H1 (cell line): ENCODE measurements around the gene ZNF451. TPM values are rescaled to one million over a fixed set of nuclear protein-coding genes. Genes with fewer than 3 reads are reported as not detected.
A peak's percentile ranks its signal among the peaks of the same experiment; 100 is the strongest.

Source experiments
- CTCF ChIA-PET: fragments of 300-600 bp; sonication (Branson Sonifier 250); formaldehyde crosslinking; loops from one replicate; lab custom pipeline; 2021; ENCODE audit not compliant: partially characterized antibody; lab: Charles Lee
- POLR2A ChIA-PET: fragments of 300-600 bp; sonication (Branson Sonifier 250); formaldehyde crosslinking; loops from one replicate; lab custom pipeline; 2021; ENCODE audit warnings: inconsistent platforms; ENCODE audit not compliant: partially characterized antibody; lab: Charles Lee
- DNase-seq, 2 experiments: peaks; one replicate each; pipeline versions ENCODE4 v3.0.0 to v3.0.0-alpha.2; 2010 to 2022; ENCODE audit warnings: low spot score in 2 of 2, low read depth in 1 of 2, mixed read lengths in 1 of 2
- FAIRE-seq: peaks from 2 replicates; lab custom pipeline; 2011; peaks lifted over from hg19 to GRCh38; lab: Jason Lieb, UNC
- H2AFZ ChIP-seq: 2 replicates; pipeline ENCODE4 v1.8.1; 2012; ENCODE audit warnings: low read length, inconsistent platforms
- H2AK5ac ChIP-seq: 2 replicates; pipeline ENCODE4 v1.6.1; 2013; ENCODE audit warnings: low read depth, low read length
- H2BK120ac ChIP-seq: replicated peaks from 2 replicates; pipeline ENCODE3; 2013; ENCODE audit warnings: low read depth, low read length, inconsistent platforms
- H2BK12ac ChIP-seq: 2 replicates; pipeline ENCODE4 v1.6.1; 2013; ENCODE audit warnings: low read depth, low read length
- H2BK15ac ChIP-seq: 2 replicates; pipeline ENCODE4 v1.6.1; 2013; ENCODE audit warnings: low read length
- H2BK20ac ChIP-seq: 2 replicates; pipeline ENCODE4 v1.6.1; 2013; ENCODE audit warnings: low read length
- H2BK5ac ChIP-seq: 2 replicates; pipeline ENCODE4 v1.6.1; 2013; ENCODE audit warnings: low read depth, low read length
- H3K14ac ChIP-seq: 2 replicates; pipeline ENCODE4 v1.6.1; 2013; ENCODE audit warnings: inconsistent platforms; ENCODE audit not compliant: insufficient read length
- H3K18ac ChIP-seq: 2 replicates; pipeline ENCODE4 v1.6.1; 2013; ENCODE audit warnings: low read length; ENCODE audit errors: extremely low read depth
- H3K23ac ChIP-seq: 2 replicates; pipeline ENCODE4 v1.6.1; 2013; ENCODE audit warnings: inconsistent platforms; ENCODE audit not compliant: insufficient read length
- H3K23me2 ChIP-seq: 2 replicates; pipeline ENCODE4 v1.6.1; 2013; ENCODE audit warnings: low read depth, low read length
- H3K27ac ChIP-seq: 2 replicates; pipeline ENCODE4 v1.6.1; 2011; ENCODE audit warnings: low read depth, low read length, inconsistent platforms
- H3K27me3 ChIP-seq, 4 experiments: replicated peaks in 1 of 4; 1 replicate in 1 of 4; 2 replicates in 3 of 4; pipeline versions ENCODE4 v1.6.1 to v1.8.1; 2011 to 2013; ENCODE audit warnings: low read length in 3 of 4, mild to moderate bottlenecking in 3 of 4, inconsistent platforms in 2 of 4, mixed read lengths in 2 of 4, moderate library complexity in 1 of 4; ENCODE audit not compliant: control insufficient read depth in 3 of 4, insufficient read depth in 3 of 4; ENCODE audit errors: extremely low read depth in 1 of 4
- H3K36me3 ChIP-seq, 4 experiments: 2 replicates each; pipeline versions ENCODE4 v1.6.1 to v1.8.1; 2011 to 2013; ENCODE audit warnings: mild to moderate bottlenecking in 4 of 4, low read length in 3 of 4, moderate library complexity in 2 of 4, control low read depth in 1 of 4, inconsistent platforms in 1 of 4; ENCODE audit not compliant: insufficient read depth in 4 of 4, control insufficient read depth in 2 of 4
- H3K4ac ChIP-seq: replicated peaks from 2 replicates; pipeline ENCODE3; 2013; ENCODE audit warnings: low read length, low read depth, mixed read lengths, inconsistent platforms; ENCODE audit not compliant: insufficient read length
- H3K4me1 ChIP-seq, 4 experiments: replicated peaks in 1 of 4; 1 replicate in 1 of 4; 2 replicates in 3 of 4; pipeline versions ENCODE4 v1.6.1 to v1.8.1; 2011 to 2013; ENCODE audit warnings: low read length in 3 of 4, inconsistent platforms in 2 of 4, mixed read lengths in 1 of 4; ENCODE audit not compliant: insufficient read depth in 4 of 4, control insufficient read depth in 3 of 4
- H3K4me2 ChIP-seq, 2 experiments: 2 replicates each; pipeline versions ENCODE4 v1.6.1 to v1.8.1; 2011 to 2013; ENCODE audit warnings: low read depth in 2 of 2, low read length in 2 of 2, control low read depth in 1 of 2, inconsistent platforms in 1 of 2, mild to moderate bottlenecking in 1 of 2; ENCODE audit not compliant: insufficient read depth in 1 of 2
- H3K4me3 ChIP-seq, 4 experiments: fragments of 200-600, 300-600 bp in 1 of 4; sonication (generic), shearing (Covaris generic), sonication (Bioruptor Twin) in 1 of 4; 2 replicates each; pipeline versions ENCODE4 v1.5.1 to v1.8.1; 2011 to 2016; ENCODE audit warnings: low read length in 4 of 4, low read depth in 3 of 4, control low read depth in 2 of 4, inconsistent platforms in 2 of 4, mild to moderate bottlenecking in 2 of 4, mixed read lengths in 1 of 4, moderate library complexity in 1 of 4; ENCODE audit not compliant: insufficient read depth in 2 of 4; ENCODE audit errors: extremely low read depth in 1 of 4
- H3K56ac ChIP-seq: replicated peaks from 2 replicates; pipeline ENCODE3; 2013; ENCODE audit warnings: low read depth, mild to moderate bottlenecking, mixed read lengths, low read length, inconsistent platforms; ENCODE audit not compliant: insufficient read length
- H3K79me1 ChIP-seq: 2 replicates; pipeline ENCODE4 v1.6.1; 2013; ENCODE audit warnings: low read depth, low read length, control low read depth
- H3K79me2 ChIP-seq, 2 experiments: 2 replicates each; pipeline versions ENCODE4 v1.6.1 to v1.8.1; 2012 to 2013; ENCODE audit warnings: low read length in 2 of 2, mild to moderate bottlenecking in 2 of 2, inconsistent platforms in 1 of 2; ENCODE audit not compliant: insufficient read depth in 2 of 2, control insufficient read depth in 1 of 2
- H3K9ac ChIP-seq, 4 experiments: replicated peaks in 1 of 4; 1 replicate in 1 of 4; 2 replicates in 3 of 4; pipeline versions ENCODE4 v1.6.1 to v1.8.1; 2011 to 2013; ENCODE audit warnings: low read depth in 3 of 4, low read length in 3 of 4, control low read depth in 2 of 4, mild to moderate bottlenecking in 2 of 4, moderate library complexity in 2 of 4, inconsistent platforms in 1 of 4; ENCODE audit errors: extremely low read depth in 1 of 4
- H3K9me3 ChIP-seq, 2 experiments: 2 replicates each; pipeline versions ENCODE4 v1.6.1 to v1.8.1; 2012 to 2013; ENCODE audit warnings: mild to moderate bottlenecking in 2 of 2, moderate library complexity in 2 of 2, control low read depth in 1 of 2, inconsistent platforms in 1 of 2, low read depth in 1 of 2, low read length in 1 of 2, mixed read lengths in 1 of 2; ENCODE audit not compliant: insufficient read depth in 2 of 2
- H4K20me1 ChIP-seq, 2 experiments: replicated peaks in 1 of 2; 2 replicates each; pipeline versions ENCODE3 to v1.8.1; 2011 to 2013; ENCODE audit warnings: inconsistent platforms in 2 of 2, low read length in 2 of 2, mild to moderate bottlenecking in 1 of 2; ENCODE audit not compliant: insufficient read depth in 2 of 2, control insufficient read depth in 1 of 2
- H4K5ac ChIP-seq: 2 replicates; pipeline ENCODE4 v1.6.1; 2013; ENCODE audit warnings: low read length, low read depth, mixed read lengths, inconsistent platforms; ENCODE audit not compliant: insufficient read length
- H4K8ac ChIP-seq: 2 replicates; pipeline ENCODE4 v1.8.0; 2013; ENCODE audit warnings: mild to moderate bottlenecking, moderate library complexity, low read length, inconsistent platforms; ENCODE audit not compliant: insufficient read depth; ENCODE audit errors: extremely low read depth
- H4K91ac ChIP-seq: replicated peaks from 2 replicates; pipeline ENCODE3; 2013; ENCODE audit warnings: low read length, mixed read lengths, inconsistent platforms; ENCODE audit not compliant: insufficient read length
- WGBS, 2 experiments: shearing (Covaris generic) in 1 of 2; methylation state at CpG; one replicate each; pipeline versions ENCODE4 v1.1.6 to v1.1.7; 2013 to 2015; ENCODE audit warnings: low lambda C conversion rate in 2 of 2, mixed read lengths in 2 of 2, inconsistent platforms in 1 of 2, low coverage in 1 of 2, missing lambda C conversion rate in 1 of 2; ENCODE audit not compliant: insufficient replicate concordance in 2 of 2, insufficient coverage in 1 of 2, insufficient read length in 1 of 2; ENCODE audit errors: extremely low coverage in 1 of 2, missing lambda C conversion rate in 1 of 2; 5-methylcytosine and 5-hydroxymethylcytosine counted together
- polyA plus RNA-seq, 7 experiments: library from polyadenylated mRNA; depleted of rRNA in 3 of 7; stranded (reverse) in 5 of 7; unstranded in 2 of 7; fragments of >200 nt in 5 of 7; fragments of 200-250 nt in 2 of 7; gene quantifications; 1 replicate in 5 of 7; 2 replicates in 1 of 7; 4 replicates in 1 of 7; pipeline versions ENCODE4 v1.2.1 to v1.2.3, GENCODE V29; 2011 to 2013; ENCODE audit warnings: missing spikeins in 2 of 7, mixed read lengths in 2 of 7
- total RNA-seq: library from RNA; stranded (reverse); fragmentation: NEBNext Ultra II Directional; extraction: Animal tissue kit (Norgen Biotek cat#: 25700); gene quantifications from 2 replicates; pipeline ENCODE4 v1.2.1, GENCODE V29; 2021

Gene ZNF451
- total and polyA plus RNA-seq, 2 of the 8 experiments (the other 6 are each of a cell fraction or from before 2014, with no cell fraction given), result 10.7 to 56.8 TPM

- Histone ChIP-seq H3K27me3 (peaks cover 0 to 5% (median 2%) of the 10 kb centered on the region in 4 experiments; a peak in 3 of 7 replicates), H3K23ac (no peak overlapping the region), H3K23me2 (peaks cover 5% of the 10 kb centered on the region), H3K4me1 (peaks cover 2 to 17% (median 6%) of the 10 kb centered on the region in 4 experiments; a peak in 5 of 7 replicates), H3K9ac (peak overlapping the region; percentile 47 to 75 (median 71)), H3K4ac (peak overlapping the region; percentile 29), H2BK15ac (no peak overlapping the region), H3K36me3 (peaks cover 0 to 3% (median 0%) of the 10 kb centered on the region in 4 experiments; a peak in 1 of 8 replicates), H3K56ac (no peak overlapping the region), H3K18ac (peak overlapping the region; percentile 7; the same call in 1 of the 2 replicates), H3K4me3 (peak overlapping the region; percentile 57 to 66 (median 62)), H3K9me3 (no peaks in the 10 kb centered on the region), H3K79me2 (peaks cover 3 to 54% of the 10 kb centered on the region in 2 experiments; a peak in 2 of 4 replicates), H4K20me1 (no peaks in the 10 kb centered on the region), H2BK120ac (no peak overlapping the region), H4K8ac (peak overlapping the region; percentile 75; the same call in 1 of the 2 replicates), H2BK5ac (no peak overlapping the region), H2AK5ac (no peak overlapping the region), H3K4me2 (peak overlapping the region; percentile 80 to 81), H4K91ac (no peak overlapping the region), H3K14ac (no peak overlapping the region), H3K79me1 (no peaks in the 10 kb centered on the region; the same call in 1 of the 2 replicates), H2BK12ac (no peak overlapping the region), H4K5ac (no peak overlapping the region), H2AFZ (0 out of 2 replicates have a peak overlapping the region, but pooled peaks have one; percentile 37), H2BK20ac (no peak overlapping the region), H3K27ac (no peak overlapping the region)
- FAIRE-seq (no peak), DNase-seq (no peak)
- POLR2A ChIA-PET, result interaction anchor here (0.9 to 2.4 kb wide), 5 partner anchors 48 to 269 kb away, joined by 3 to 13 read pairs (median 4); partner anchors contain the start of genes BEND6, RAB23 and ZNF451
- whole genome bisulfite sequencing, 2 experiments, result 7% methylated on average over 19 of the region's 19 CpGs; no CpG with 5 or more reads in 1 of the 2 experiments
- CTCF ChIA-PET, result interaction anchor here (1.1 to 1.7 kb wide), 3 partner anchors 73 to 270 kb away, joined by 3 to 7 read pairs (median 3); partner anchors contain the start of gene PRIM2
Observed at GRCh38 chr6:57173056-57173885, 83.3 kb downstream of the ZNF451 start.
